Liver (tissue), 9 donors: Measurements from ENCODE around the gene KMT2D. TPM values are rescaled to one million over a fixed set of nuclear protein-coding genes. Genes with fewer than 3 reads are reported as not detected.

Experiments used
- DNase-seq: peaks from one replicate; pipeline ENCODE4 v3.0.0-alpha.2; 2017; ENCODE audit warnings: low spot score
- H3K27ac ChIP-seq, 2 donors: one replicate each; pipeline ENCODE4 v1.7.0; 2013; ENCODE audit warnings: inconsistent platforms in 2 of 2, low read length in 2 of 2, control low read depth in 1 of 2, low read depth in 1 of 2, mild to moderate bottlenecking in 1 of 2
- H3K27me3 ChIP-seq, 4 donors: one replicate each; pipeline versions ENCODE4 v1.6.1 to v1.7.0; 2013; ENCODE audit warnings: low read length in 3 of 4, inconsistent platforms in 1 of 4, mild to moderate bottlenecking in 1 of 4, moderate library complexity in 1 of 4; ENCODE audit not compliant: control insufficient read depth in 4 of 4, insufficient read depth in 4 of 4
- H3K36me3 ChIP-seq, 4 donors: one replicate each; pipeline versions ENCODE4 v1.6.1 to v1.7.0; 2013; ENCODE audit warnings: low read length in 3 of 4, mild to moderate bottlenecking in 3 of 4, low read depth in 1 of 4, moderate library complexity in 1 of 4; ENCODE audit not compliant: control insufficient read depth in 4 of 4, insufficient read depth in 3 of 4
- H3K4me1 ChIP-seq, 4 donors: one replicate each; pipeline versions ENCODE4 v1.6.1 to v1.7.0; 2013; ENCODE audit warnings: low read length in 3 of 4, mild to moderate bottlenecking in 3 of 4, moderate library complexity in 1 of 4; ENCODE audit not compliant: control insufficient read depth in 4 of 4, insufficient read depth in 4 of 4
- H3K4me3 ChIP-seq, 3 donors: one replicate each; pipeline versions ENCODE4 v1.6.1 to v1.7.0; 2013; ENCODE audit warnings: low read length in 3 of 3, control low read depth in 1 of 3, low read depth in 1 of 3, mild to moderate bottlenecking in 1 of 3
- H3K9ac ChIP-seq, 2 donors: one replicate each; pipeline ENCODE4 v1.7.0; 2013; ENCODE audit warnings: low read length in 2 of 2, mild to moderate bottlenecking in 2 of 2, moderate library complexity in 2 of 2, control low read depth in 1 of 2, low read depth in 1 of 2
- H3K9me3 ChIP-seq, 4 donors: one replicate each; pipeline versions ENCODE4 v1.6.1 to v1.7.0; 2013; ENCODE audit warnings: low read length in 3 of 4; ENCODE audit not compliant: control insufficient read depth in 4 of 4
- ATF3 ChIP-seq: IDR thresholded peaks from 2 replicates; pipeline ENCODE4 v1.6.1; 2016; ENCODE audit warnings: antibody characterized with exemption
- EGR1 ChIP-seq, 2 donors: IDR thresholded peaks; 2 replicates each; pipeline ENCODE4 v1.6.1; 2016 to 2018; ENCODE audit warnings: antibody characterized with exemption in 2 of 2, low read depth in 2 of 2
- FOXA1 ChIP-seq: IDR thresholded peaks from 2 replicates; pipeline ENCODE4 v1.6.1; 2016; ENCODE audit warnings: antibody characterized with exemption
- FOXA2 ChIP-seq: IDR thresholded peaks from 2 replicates; pipeline ENCODE4 v1.6.1; 2016; ENCODE audit warnings: antibody characterized with exemption
- GABPA ChIP-seq, 2 donors: IDR thresholded peaks in 1 of 2; conservative IDR thresholded peaks in 1 of 2; 2 replicates each; pipeline ENCODE4 v1.6.1; 2016; ENCODE audit warnings: antibody characterized with exemption in 2 of 2, mild to moderate bottlenecking in 1 of 2, moderate library complexity in 1 of 2
- JUND ChIP-seq, 2 donors: IDR thresholded peaks; 2 replicates each; pipeline ENCODE4 v1.6.1; 2016; ENCODE audit warnings: antibody characterized with exemption in 2 of 2
- RXRA ChIP-seq, 2 donors: IDR thresholded peaks; 2 replicates each; pipeline ENCODE4 v1.6.1; 2017 to 2018; ENCODE audit warnings: antibody characterized with exemption in 2 of 2, mild to moderate bottlenecking in 1 of 2
- SP1 ChIP-seq: IDR thresholded peaks from 2 replicates; pipeline ENCODE4 v1.6.1; 2018; ENCODE audit warnings: antibody characterized with exemption, mild to moderate bottlenecking
- TAF1 ChIP-seq: conservative IDR thresholded peaks from 2 replicates; pipeline ENCODE4 v1.6.1; 2016; ENCODE audit warnings: antibody characterized with exemption, mild to moderate bottlenecking
- WGBS: extraction: QIAGEN DNeasy Blood & Tissue Kit; methylation state at CpG from one replicate; pipeline ENCODE4 v1.1.7; 2013; 5-methylcytosine and 5-hydroxymethylcytosine counted together
- polyA plus RNA-seq, 2 donors: library from polyadenylated mRNA; stranded (reverse) in 1 of 2; unstranded in 1 of 2; fragments of 200-250 nt in 1 of 2; fragments of >200 nt in 1 of 2; fragmentation: Nextera tagmentation in 1 of 2; extraction: Ambion mirVana in 1 of 2; gene quantifications; one replicate each; pipeline versions ENCODE4 v1.2.1 to v1.2.3, GENCODE V29; 2013 to 2015
- total RNA-seq, 2 donors: library from RNA; depleted of rRNA; stranded (reverse); fragments of >200 nt; gene quantifications; one replicate each; pipeline ENCODE4 v1.2.3, GENCODE V29; 2014
- TF ChIP-seq, protein P1 (sequence below): IDR thresholded peaks from 2 replicates; pipeline ENCODE4 v1.6.1; 2016; ENCODE audit warnings: antibody characterized with exemption
- TF ChIP-seq, protein P2 (sequence below): IDR thresholded peaks from 2 replicates; pipeline ENCODE4 v1.6.1; 2016; ENCODE audit warnings: antibody characterized with exemption, mild to moderate bottlenecking
- TF ChIP-seq, protein P3 (sequence below): fragments of 150-350 bp; IDR thresholded peaks from 2 replicates; pipeline ENCODE4 v1.5.1; 2017; ENCODE audit warnings: improper control_type of control experiment, low read depth, low read length; ENCODE audit not compliant: missing input control
- TF ChIP-seq, protein P4 (sequence below): IDR thresholded peaks from 2 replicates; pipeline ENCODE4 v1.6.1; 2016; ENCODE audit warnings: antibody characterized with exemption
- donor health status: healthy.
- donor health status: healthy.
- donor health status: healthy.
- donor health status: healthy.
- donor health status: healthy.

The KMT2D gene
- total and polyA plus RNA-seq, 4 donors: 4.5 to 53.8 (median 25.0) TPM

- no peaks in the 10 kb centered on the region for H3K4me1 ChIP-seq
- 82% methylated on average over 1 of the region's 1 CpG for WGBS
- H3K36me3 ChIP-seq: no peaks in the 10 kb centered on the region
- no peak for DNase-seq
- H3K27me3 ChIP-seq: no peaks in the 10 kb centered on the region
- H3K9ac ChIP-seq: no peak overlapping the region
- H3K9me3 ChIP-seq: peaks cover 0 to 2% (median 0%) of the 10 kb centered on the region in 4 donors
- TF ChIP-seq, protein P1, sequence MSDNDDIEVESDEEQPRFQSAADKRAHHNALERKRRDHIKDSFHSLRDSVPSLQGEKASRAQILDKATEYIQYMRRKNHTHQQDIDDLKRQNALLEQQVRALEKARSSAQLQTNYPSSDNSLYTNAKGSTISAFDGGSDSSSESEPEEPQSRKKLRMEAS: no peak
- TF ChIP-seq GABPA (IDR thresholded peaks at IDR 0.05 in 1 of 2, conservative IDR thresholded peaks at IDR 0.05 in 1 of 2): no peak
- TF ChIP-seq RXRA (IDR thresholded peaks at IDR 0.05): no peak
- no peak for TF ChIP-seq EGR1 (IDR thresholded peaks at IDR 0.05; ENCODE audit: low read depth in 2 of 2)
- H3K4me3 ChIP-seq: no peak overlapping the region
- no peak overlapping the region for H3K27ac ChIP-seq
These were observed 19.2 kb upstream of the KMT2D start for GRCh38 chr12:49079793-49080192.

DNA sequence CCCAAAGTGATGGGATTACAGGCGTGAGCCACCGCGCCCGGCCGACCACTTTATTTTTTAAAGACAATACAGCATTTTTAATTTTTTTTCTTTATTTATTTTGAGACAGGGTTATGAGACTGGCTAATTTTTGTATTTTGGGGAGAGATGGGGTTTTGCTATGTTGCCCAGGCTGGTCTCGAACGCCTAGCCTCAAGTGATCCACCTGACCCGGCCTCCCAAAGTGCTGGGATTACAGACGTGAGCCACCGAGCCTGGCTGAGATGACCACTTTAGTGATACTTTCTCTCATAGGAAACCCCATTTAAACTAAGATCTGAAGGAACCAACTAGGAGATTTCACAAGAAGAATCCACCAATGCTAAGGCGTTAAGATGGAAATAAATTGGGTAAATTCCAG, 10.4 kb upstream of the KMT2D start:
- Histone ChIP-seq H3K36me3 (no peaks in the 10 kb centered on the region), H3K4me1 (peaks cover 1 to 14% (median 11%) of the 10 kb centered on the region in 4 donors), H3K27ac (no peak overlapping the region), H3K4me3 (no peak overlapping the region), H3K9ac (no peak overlapping the region), H3K27me3 (no peaks in the 10 kb centered on the region), H3K9me3 (no peaks in the 10 kb centered on the region)
- WGBS: 94% methylated on average over 11 of the region's 11 CpGs
- TF ChIP-seq, protein P2, sequence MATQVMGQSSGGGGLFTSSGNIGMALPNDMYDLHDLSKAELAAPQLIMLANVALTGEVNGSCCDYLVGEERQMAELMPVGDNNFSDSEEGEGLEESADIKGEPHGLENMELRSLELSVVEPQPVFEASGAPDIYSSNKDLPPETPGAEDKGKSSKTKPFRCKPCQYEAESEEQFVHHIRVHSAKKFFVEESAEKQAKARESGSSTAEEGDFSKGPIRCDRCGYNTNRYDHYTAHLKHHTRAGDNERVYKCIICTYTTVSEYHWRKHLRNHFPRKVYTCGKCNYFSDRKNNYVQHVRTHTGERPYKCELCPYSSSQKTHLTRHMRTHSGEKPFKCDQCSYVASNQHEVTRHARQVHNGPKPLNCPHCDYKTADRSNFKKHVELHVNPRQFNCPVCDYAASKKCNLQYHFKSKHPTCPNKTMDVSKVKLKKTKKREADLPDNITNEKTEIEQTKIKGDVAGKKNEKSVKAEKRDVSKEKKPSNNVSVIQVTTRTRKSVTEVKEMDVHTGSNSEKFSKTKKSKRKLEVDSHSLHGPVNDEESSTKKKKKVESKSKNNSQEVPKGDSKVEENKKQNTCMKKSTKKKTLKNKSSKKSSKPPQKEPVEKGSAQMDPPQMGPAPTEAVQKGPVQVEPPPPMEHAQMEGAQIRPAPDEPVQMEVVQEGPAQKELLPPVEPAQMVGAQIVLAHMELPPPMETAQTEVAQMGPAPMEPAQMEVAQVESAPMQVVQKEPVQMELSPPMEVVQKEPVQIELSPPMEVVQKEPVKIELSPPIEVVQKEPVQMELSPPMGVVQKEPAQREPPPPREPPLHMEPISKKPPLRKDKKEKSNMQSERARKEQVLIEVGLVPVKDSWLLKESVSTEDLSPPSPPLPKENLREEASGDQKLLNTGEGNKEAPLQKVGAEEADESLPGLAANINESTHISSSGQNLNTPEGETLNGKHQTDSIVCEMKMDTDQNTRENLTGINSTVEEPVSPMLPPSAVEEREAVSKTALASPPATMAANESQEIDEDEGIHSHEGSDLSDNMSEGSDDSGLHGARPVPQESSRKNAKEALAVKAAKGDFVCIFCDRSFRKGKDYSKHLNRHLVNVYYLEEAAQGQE: no peak
- TF ChIP-seq FOXA1: no peak
- TF ChIP-seq TAF1: no peak
- TF ChIP-seq FOXA2: no peak
- TF ChIP-seq, protein P3, sequence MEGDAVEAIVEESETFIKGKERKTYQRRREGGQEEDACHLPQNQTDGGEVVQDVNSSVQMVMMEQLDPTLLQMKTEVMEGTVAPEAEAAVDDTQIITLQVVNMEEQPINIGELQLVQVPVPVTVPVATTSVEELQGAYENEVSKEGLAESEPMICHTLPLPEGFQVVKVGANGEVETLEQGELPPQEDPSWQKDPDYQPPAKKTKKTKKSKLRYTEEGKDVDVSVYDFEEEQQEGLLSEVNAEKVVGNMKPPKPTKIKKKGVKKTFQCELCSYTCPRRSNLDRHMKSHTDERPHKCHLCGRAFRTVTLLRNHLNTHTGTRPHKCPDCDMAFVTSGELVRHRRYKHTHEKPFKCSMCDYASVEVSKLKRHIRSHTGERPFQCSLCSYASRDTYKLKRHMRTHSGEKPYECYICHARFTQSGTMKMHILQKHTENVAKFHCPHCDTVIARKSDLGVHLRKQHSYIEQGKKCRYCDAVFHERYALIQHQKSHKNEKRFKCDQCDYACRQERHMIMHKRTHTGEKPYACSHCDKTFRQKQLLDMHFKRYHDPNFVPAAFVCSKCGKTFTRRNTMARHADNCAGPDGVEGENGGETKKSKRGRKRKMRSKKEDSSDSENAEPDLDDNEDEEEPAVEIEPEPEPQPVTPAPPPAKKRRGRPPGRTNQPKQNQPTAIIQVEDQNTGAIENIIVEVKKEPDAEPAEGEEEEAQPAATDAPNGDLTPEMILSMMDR: no peak
- no peak for TF ChIP-seq ATF3
- no peak for TF ChIP-seq SP1
- no peak for TF ChIP-seq EGR1 (IDR thresholded peaks at IDR 0.05; ENCODE audit: low read depth in 2 of 2)
- TF ChIP-seq, protein P4, sequence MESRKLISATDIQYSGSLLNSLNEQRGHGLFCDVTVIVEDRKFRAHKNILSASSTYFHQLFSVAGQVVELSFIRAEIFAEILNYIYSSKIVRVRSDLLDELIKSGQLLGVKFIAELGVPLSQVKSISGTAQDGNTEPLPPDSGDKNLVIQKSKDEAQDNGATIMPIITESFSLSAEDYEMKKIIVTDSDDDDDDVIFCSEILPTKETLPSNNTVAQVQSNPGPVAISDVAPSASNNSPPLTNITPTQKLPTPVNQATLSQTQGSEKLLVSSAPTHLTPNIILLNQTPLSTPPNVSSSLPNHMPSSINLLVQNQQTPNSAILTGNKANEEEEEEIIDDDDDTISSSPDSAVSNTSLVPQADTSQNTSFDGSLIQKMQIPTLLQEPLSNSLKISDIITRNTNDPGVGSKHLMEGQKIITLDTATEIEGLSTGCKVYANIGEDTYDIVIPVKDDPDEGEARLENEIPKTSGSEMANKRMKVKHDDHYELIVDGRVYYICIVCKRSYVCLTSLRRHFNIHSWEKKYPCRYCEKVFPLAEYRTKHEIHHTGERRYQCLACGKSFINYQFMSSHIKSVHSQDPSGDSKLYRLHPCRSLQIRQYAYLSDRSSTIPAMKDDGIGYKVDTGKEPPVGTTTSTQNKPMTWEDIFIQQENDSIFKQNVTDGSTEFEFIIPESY: no peak
- no peak for TF ChIP-seq RXRA (IDR thresholded peaks at IDR 0.05)
- TF ChIP-seq JUND (IDR thresholded peaks at IDR 0.05): no peak
- TF ChIP-seq, protein P1: no peak
- DNase-seq: no peak
